ENCODE results near the gene EIF2D. TPM values are rescaled to one million over a fixed set of nuclear protein-coding genes. Genes with fewer than 3 reads are reported as not detected.

Gene EIF2D
- total and polyA plus RNA-seq, 2 of the 8 experiments (the other 6 are each of a cell fraction or from before 2014, with no cell fraction given): 36.1 to 37.1 TPM

- H2BK12ac ChIP-seq (ENCODE audit: low read depth, low read length): no peak overlapping the region
- no peak for DNase-seq (ENCODE audit: low read depth in 1 of 2, low spot score in 2 of 2)
- H2AK5ac ChIP-seq (ENCODE audit: low read depth, low read length): no peak overlapping the region
- no peak overlapping the region for H3K14ac ChIP-seq (ENCODE audit: insufficient read length)
- H3K36me3 ChIP-seq (ENCODE audit: control insufficient read depth in 2 of 4, insufficient read depth in 4 of 4, low read length in 3 of 4): no peaks in the 10 kb centered on the region; a peak in 1 of 8 replicates
- H2BK5ac ChIP-seq (ENCODE audit: low read depth, low read length): no peak overlapping the region
- CTCF ChIA-PET (ENCODE audit: partially characterized antibody): interaction anchor here (0.9 to 23.8 kb wide), 6 partner anchors 16 to 425 kb away, joined by 3 to 666 read pairs (median 3); partner anchors contain the start of gene DYRK3
- H3K56ac ChIP-seq (replicated peaks; ENCODE audit: insufficient read length, low read depth, low read length): no peak overlapping the region
- H3K23ac ChIP-seq (ENCODE audit: insufficient read length): no peak overlapping the region
- H4K5ac ChIP-seq (ENCODE audit: insufficient read length, low read depth, low read length): no peak overlapping the region
- no peaks in the 10 kb centered on the region for H3K79me2 ChIP-seq (ENCODE audit: control insufficient read depth in 1 of 2, insufficient read depth in 2 of 2, low read length in 2 of 2)
- POLR2A ChIA-PET (ENCODE audit: partially characterized antibody): interaction anchor here (1.4 kb wide), 1 partner anchor 9 kb away, joined by 4 read pairs; no protein-coding TSS in a partner anchor
- H2AFZ ChIP-seq (ENCODE audit: low read length): no peak overlapping the region
- FAIRE-seq: no peak
- H3K79me1 ChIP-seq (ENCODE audit: low read depth, low read length): no peaks in the 10 kb centered on the region
- no peak overlapping the region for H4K91ac ChIP-seq (replicated peaks; ENCODE audit: insufficient read length, low read length)
- H3K23me2 ChIP-seq (ENCODE audit: low read depth, low read length): 0 out of 2 replicates have a peak, but pooled peaks cover 5% of the 10 kb centered on the region
- H3K4me2 ChIP-seq (ENCODE audit: insufficient read depth in 1 of 2, low read depth in 2 of 2, low read length in 2 of 2): no peak overlapping the region
- H3K27me3 ChIP-seq (replicated peaks in 1 of 4; ENCODE audit: control insufficient read depth in 3 of 4, extremely low read depth in 1 of 4, insufficient read depth in 3 of 4, low read length in 3 of 4): peaks cover 0 to 14% (median 9%) of the 10 kb centered on the region in 4 experiments; a peak in 6 of 7 replicates
- H3K4ac ChIP-seq (replicated peaks; ENCODE audit: insufficient read length, low read depth, low read length): no peak overlapping the region
- no peaks in the 10 kb centered on the region for H4K20me1 ChIP-seq (replicated peaks in 1 of 2; ENCODE audit: control insufficient read depth in 1 of 2, insufficient read depth in 2 of 2, low read length in 2 of 2)
- H2BK120ac ChIP-seq (replicated peaks; ENCODE audit: low read depth, low read length): no peak overlapping the region
- H3K9ac ChIP-seq (replicated peaks in 1 of 4; ENCODE audit: extremely low read depth in 1 of 4, low read depth in 3 of 4, low read length in 3 of 4): no peak overlapping the region
- no peak overlapping the region for H4K8ac ChIP-seq (ENCODE audit: extremely low read depth, insufficient read depth, low read length)
- no peak overlapping the region for H2BK20ac ChIP-seq (ENCODE audit: low read length)
- no peak overlapping the region for H3K18ac ChIP-seq (ENCODE audit: extremely low read depth, low read length)
- no peak overlapping the region for H3K4me3 ChIP-seq (ENCODE audit: extremely low read depth in 1 of 4, insufficient read depth in 2 of 4, low read depth in 3 of 4, low read length in 4 of 4)
- no peaks in the 10 kb centered on the region for H3K9me3 ChIP-seq (ENCODE audit: insufficient read depth in 2 of 2, low read depth in 1 of 2, low read length in 1 of 2)
- H3K27ac ChIP-seq (ENCODE audit: low read depth, low read length): no peak overlapping the region
- WGBS, 2 experiments (ENCODE audit: extremely low coverage in 1 of 2, insufficient coverage in 1 of 2, insufficient read length in 1 of 2, insufficient replicate concordance in 2 of 2, low coverage in 1 of 2, low lambda C conversion rate in 2 of 2, missing lambda C conversion rate in 1 of 2): 93% methylated on average over 7 of the region's 7 CpGs; no CpG with 5 or more reads in 1 of the 2 experiments
- no peak overlapping the region for H2BK15ac ChIP-seq (ENCODE audit: low read length)
- peaks cover 0 to 8% (median 2%) of the 10 kb centered on the region in 4 experiments; a peak in 5 of 7 replicates for H3K4me1 ChIP-seq (replicated peaks in 1 of 4; ENCODE audit: control insufficient read depth in 3 of 4, insufficient read depth in 4 of 4, low read length in 3 of 4)
- TF ChIP-seq SRF (IDR thresholded peaks at IDR 0.05; ENCODE audit: low read depth, low read length) (no peak), GABPA (IDR thresholded peaks at IDR 0.05; ENCODE audit: borderline replicate concordance, insufficient read depth, low read length) (no peak), CBX5 (IDR thresholded peaks at IDR 0.05; ENCODE audit: low read depth, low read length) (no peak), CEBPB (IDR thresholded peaks at IDR 0.05; ENCODE audit: low read depth, low read length) (no peak), KDM1A (IDR thresholded peaks at IDR 0.05; ENCODE audit: borderline replicate concordance, low read length) (no peak), SP1 (IDR thresholded peaks at IDR 0.05; ENCODE audit: low read depth, low read length) (no peak), TAF1 (IDR thresholded peaks at IDR 0.05; ENCODE audit: low read depth, low read length) (no peak), RFX5 (IDR thresholded peaks at IDR 0.05; ENCODE audit: borderline replicate concordance, low read depth, low read length) (no peak), RNF2 (IDR thresholded peaks at IDR 0.05; ENCODE audit: borderline replicate concordance, low read depth, low read length, missing control alignments, poor library complexity, severe bottlenecking) (no peak), MAX (IDR thresholded peaks at IDR 0.05) (no peak), CHD2 (IDR thresholded peaks at IDR 0.05; ENCODE audit: low read length) (no peak), POLR2AphosphoS5 (IDR thresholded peaks at IDR 0.05; ENCODE audit: low read depth, low read length) (no peak)
Measured at GRCh38 chr1:206653715-206654459, 41.6 kb upstream of the EIF2D start.

All from H1 (cell line).